GM23248 (cell line): ENCODE data around the gene SMARCD1.

Experiments
- EZH2 ChIP-seq: fragments of 200-600 bp; sonication (generic); IDR thresholded peaks from 2 replicates; pipeline ENCODE4 v1.6.1; 2018; ENCODE audit warnings: antibody characterized with exemption, mild to moderate bottlenecking; ENCODE audit not compliant: insufficient read depth, poor library complexity, severe bottlenecking
- EZH2phosphoT487 ChIP-seq: fragments of 200-600 bp; sonication (generic); IDR thresholded peaks from 2 replicates; pipeline ENCODE4 v1.6.1; 2018; ENCODE audit warnings: antibody characterized with exemption, moderate library complexity, mild to moderate bottlenecking, low read depth; ENCODE audit not compliant: insufficient read depth

DNA sequence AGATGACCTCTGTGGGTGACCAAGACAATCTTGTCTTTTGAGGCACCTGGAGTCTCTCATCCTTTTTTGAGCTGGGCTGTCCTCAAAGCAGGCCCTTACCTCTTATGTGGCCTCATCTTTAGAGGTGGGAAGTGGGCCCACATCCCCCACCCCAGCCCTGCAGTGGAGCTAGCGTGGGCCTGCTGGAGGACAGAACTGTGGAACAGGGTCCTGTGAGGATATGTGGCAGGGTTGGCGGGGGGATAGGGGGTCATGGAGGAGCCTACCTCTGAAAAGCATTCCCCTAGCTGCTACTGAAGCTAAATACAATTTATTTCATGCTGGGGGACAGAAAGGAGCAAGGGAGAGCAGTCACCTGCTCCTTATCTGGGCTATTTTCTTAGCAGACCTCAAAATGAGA is 18.2 kb downstream of the SMARCD1 start:
- no peak for TF ChIP-seq EZH2
- no peak for TF ChIP-seq EZH2phosphoT487
